GM18499 (cell line): ENCODE results near the gene LGALS3BP.
A peak's percentile ranks its signal among the peaks of the same experiment; 100 is the strongest.

Experiments used
- ATAC-seq: cut with Tn5 transposase; IDR thresholded peaks from one replicate; pipeline ENCODE4 v1.9.1; 2021; ENCODE audit warnings: moderate number of reproducible peaks; ENCODE audit not compliant: insufficient read depth, unreplicated experiment

The LGALS3BP gene

GRCh38 chr17:79017546-79018369, 38.0 kb upstream of the LGALS3BP start:
- no peak for ATAC-seq

GRCh38 chr17:79014158-79014758, 34.5 kb upstream of the LGALS3BP start:
- ATAC-seq: no peak

- ATAC-seq: no peak
These were observed 32.9 kb upstream of the LGALS3BP start for GRCh38 chr17:79012563-79013134.

- no peak for ATAC-seq
These were observed 31.9 kb upstream of the LGALS3BP start for GRCh38 chr17:79011451-79012147.

GRCh38 chr17:79010304-79010646, 30.6 kb upstream of the LGALS3BP start:
- no peak for ATAC-seq

GRCh38 chr17:79009397-79010303, 29.9 kb upstream of the LGALS3BP start, which contains the start of gene CANT1:
CANT1 (minus strand) TSS chr17:79009764; CDS start chr17:78997622, 12,142 bp downstream.
- ATAC-seq: peak; percentile 50

- no peak for ATAC-seq
These were observed 29.1 kb upstream of the LGALS3BP start for GRCh38 chr17:79008666-79009387.

- no peak for ATAC-seq
These were observed 28.0 kb upstream of the LGALS3BP start for GRCh38 chr17:79007504-79008381.

GRCh38 chr17:79006794-79007503, 27.2 kb upstream of the LGALS3BP start:
- no peak for ATAC-seq

GRCh38 chr17:79006046-79006445, 26.3 kb upstream of the LGALS3BP start:
- ATAC-seq: no peak

- no peak for ATAC-seq
These were observed 25.5 kb upstream of the LGALS3BP start for GRCh38 chr17:79005063-79005861.

- ATAC-seq: no peak
These were observed 24.1 kb upstream of the LGALS3BP start for GRCh38 chr17:79003661-79004411.

- ATAC-seq: no peak
These were observed 23.3 kb upstream of the LGALS3BP start for GRCh38 chr17:79002796-79003593.

GRCh38 chr17:79002291-79002690, 22.6 kb upstream of the LGALS3BP start:
- no peak for ATAC-seq

GRCh38 chr17:79001190-79002020, 21.7 kb upstream of the LGALS3BP start:
- ATAC-seq: no peak
